Neural cell (in vitro differentiated cells): ENCODE measurements around the gene ALOX12B.

ENCODE experiments used
- CTCF ChIP-seq: fragments of 450-650 bp; IDR thresholded peaks from 2 replicates; pipeline ENCODE4 v1.5.1; 2014; ENCODE audit warnings: antibody characterized with exemption, mild to moderate bottlenecking, moderate library complexity; ENCODE audit not compliant: poor library complexity, severe bottlenecking
- EP300 ChIP-seq: fragments of 450-650 bp; conservative IDR thresholded peaks from 2 replicates; pipeline ENCODE4 v1.6.1; 2014; ENCODE audit warnings: antibody characterized with exemption, mild to moderate bottlenecking, moderate library complexity; ENCODE audit not compliant: poor library complexity, severe bottlenecking
- EZH2 ChIP-seq: fragments of 200-600, 300-800 bp; shearing (Covaris generic), sonication (generic); IDR thresholded peaks from 2 replicates; pipeline ENCODE4 v1.6.1; 2014; ENCODE audit warnings: antibody characterized with exemption, low read length, borderline replicate concordance, mild to moderate bottlenecking; ENCODE audit not compliant: insufficient read depth, poor library complexity, severe bottlenecking
- MXI1 ChIP-seq: fragments of 450-650 bp; conservative IDR thresholded peaks from 2 replicates; pipeline ENCODE4 v1.6.1; 2014; ENCODE audit warnings: antibody characterized with exemption, mild to moderate bottlenecking; ENCODE audit not compliant: poor library complexity, severe bottlenecking

DNA sequence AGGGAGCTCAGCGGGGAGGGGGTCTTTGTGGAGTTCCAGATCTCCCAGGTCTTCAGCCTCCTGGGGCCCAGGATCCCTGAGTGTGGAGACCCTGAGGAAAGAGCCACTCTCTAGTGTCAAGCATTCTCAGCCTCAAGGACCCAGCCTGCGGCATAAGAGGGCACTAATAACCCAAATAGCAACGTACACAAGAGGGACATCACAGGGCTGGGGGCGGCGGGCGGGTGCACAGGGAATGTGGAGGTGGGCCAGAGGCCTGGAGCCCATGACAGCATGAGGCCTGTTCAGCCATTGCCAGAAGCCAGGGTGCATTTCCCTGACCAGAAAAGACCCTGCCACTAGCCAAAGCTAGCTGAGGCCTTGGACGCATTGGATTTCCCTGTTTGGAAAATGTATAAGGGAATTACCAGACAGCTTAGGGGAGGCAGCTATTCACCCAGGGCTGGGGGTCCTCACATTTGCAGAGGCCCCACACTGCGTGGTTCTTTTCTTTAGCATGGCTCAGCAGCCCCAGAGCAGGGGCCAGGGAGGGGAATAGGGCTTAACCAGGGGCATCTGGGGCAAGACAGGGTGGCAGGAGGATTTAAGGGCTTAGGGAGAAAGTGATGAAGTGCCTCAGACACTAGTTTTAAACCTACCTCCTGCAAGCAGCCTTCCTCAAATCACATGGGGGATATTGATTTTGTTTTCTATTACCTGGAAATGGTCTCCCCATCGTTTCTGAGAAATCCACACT, 62.2 kb downstream of the ALOX12B start:
- no peak for TF ChIP-seq CTCF
- no peak for TF ChIP-seq EP300
- TF ChIP-seq MXI1: no peak
- no peak for TF ChIP-seq EZH2
